Daoy (cell line): ENCODE results near the gene UBE2Q2. TPM values are rescaled to one million over a fixed set of nuclear protein-coding genes. Genes with fewer than 3 reads are reported as not detected.
"Not testable (repeated sequence)": the region's sequence is repeated elsewhere in the genome, so short reads cannot be mapped to it uniquely, and the experiment has no call there.

Source experiments
- DNase-seq: peaks from one replicate; pipeline ENCODE4 v3.0.0-alpha.2; 2015; ENCODE audit warnings: low read depth
- total RNA-seq: library from RNA; depleted of rRNA; stranded (reverse); fragments of >200 nt; shearing (Covaris generic); gene quantifications from 2 replicates; pipeline ENCODE4 v1.2.3, GENCODE V29; 2014

Gene UBE2Q2
- total RNA-seq, 1 experiment from 2014 or later = 38.3 TPM

GRCh38 chr15:75864213-75865059, 21.2 kb downstream of the UBE2Q2 start:
- no peak for DNase-seq

- DNase-seq = not testable (repeated sequence)
These were observed 22.8 kb downstream of the UBE2Q2 start for GRCh38 chr15:75866045-75866444.

GRCh38 chr15:75866916-75867315, 23.7 kb downstream of the UBE2Q2 start:
- DNase-seq = no peak

- DNase-seq = no peak
These were observed 24.2 kb downstream of the UBE2Q2 start for GRCh38 chr15:75867449-75867848.

- no peak for DNase-seq
These were observed 24.8 kb downstream of the UBE2Q2 start for GRCh38 chr15:75868019-75868418.

- no peak for DNase-seq
These were observed 26.2 kb downstream of the UBE2Q2 start for GRCh38 chr15:75869446-75869845.

GRCh38 chr15:75871589-75871988, 28.3 kb downstream of the UBE2Q2 start:
- DNase-seq = not testable (repeated sequence)

GRCh38 chr15:75872403-75872990, 29.2 kb downstream of the UBE2Q2 start:
- DNase-seq = no peak

GRCh38 chr15:75884041-75884440, 40.8 kb downstream of the UBE2Q2 start:
- DNase-seq = no peak

GRCh38 chr15:75887178-75887577, 43.9 kb downstream of the UBE2Q2 start:
- no peak for DNase-seq

GRCh38 chr15:75891895-75892294, 48.6 kb downstream of the UBE2Q2 start:
- peak; percentile 71 for DNase-seq

GRCh38 chr15:75895731-75896130, 52.5 kb downstream of the UBE2Q2 start:
- DNase-seq = no peak

- DNase-seq = no peak
These were observed 57.3 kb downstream of the UBE2Q2 start for GRCh38 chr15:75900577-75900976.

GRCh38 chr15:75902129-75902557, 58.9 kb downstream of the UBE2Q2 start:
- no peak for DNase-seq

GRCh38 chr15:75903331-75904239, 60.3 kb downstream of the UBE2Q2 start, which contains the start of gene FBXO22:
Gene FBXO22, plus strand, starts transcription at chr15:75903878. Its CDS starts 86 bp downstream, at chr15:75903964.
- DNase-seq = peak; percentile 96

GRCh38 chr15:75905231-75905630, 62.0 kb downstream of the UBE2Q2 start:
- no peak for DNase-seq

GRCh38 chr15:75910355-75910754, 67.1 kb downstream of the UBE2Q2 start:
- DNase-seq = not testable (repeated sequence)

GRCh38 chr15:75916978-75917377, 73.7 kb downstream of the UBE2Q2 start:
- no peak for DNase-seq

- no peak for DNase-seq
These were observed 74.9 kb downstream of the UBE2Q2 start for GRCh38 chr15:75918135-75918534.

- no peak for DNase-seq
These were observed 76.8 kb downstream of the UBE2Q2 start for GRCh38 chr15:75920079-75920478.

- peak; percentile 48 for DNase-seq
These were observed 78.8 kb downstream of the UBE2Q2 start for GRCh38 chr15:75921732-75922703.
